Lower leg skin (tissue), 3 donors: ENCODE results near the gene ING5.

ENCODE experiments used
- CTCF ChIP-seq, 3 donors: fragments of 450-650 bp; IDR thresholded peaks; one replicate each; pipeline ENCODE4 v1.5.1; 2016; ENCODE audit warnings: antibody characterized with exemption in 3 of 3, mild to moderate bottlenecking in 3 of 3, moderate library complexity in 2 of 3
- POLR2A ChIP-seq, 2 donors: fragments of 450-650 bp; IDR thresholded peaks; one replicate each; pipeline ENCODE4 v1.6.1; 2016 to 2017; ENCODE audit warnings: antibody characterized with exemption in 2 of 2, mild to moderate bottlenecking in 1 of 2, moderate library complexity in 1 of 2

- TF ChIP-seq CTCF (IDR thresholded peaks at IDR 0.05), result no peak
- TF ChIP-seq POLR2A (IDR thresholded peaks at IDR 0.05), result no peak
Measured at GRCh38 chr2:241746084-241746483, 44.2 kb downstream of the ING5 start.
